ENCODE measurements around the gene TBC1D10B.
A peak's percentile ranks its signal among the peaks of the same experiment; 100 is the strongest.
"Not testable (repeated sequence)": the region's sequence is repeated elsewhere in the genome, so short reads cannot be mapped to it uniquely, and the experiment has no call there.

Gene TBC1D10B

DNA sequence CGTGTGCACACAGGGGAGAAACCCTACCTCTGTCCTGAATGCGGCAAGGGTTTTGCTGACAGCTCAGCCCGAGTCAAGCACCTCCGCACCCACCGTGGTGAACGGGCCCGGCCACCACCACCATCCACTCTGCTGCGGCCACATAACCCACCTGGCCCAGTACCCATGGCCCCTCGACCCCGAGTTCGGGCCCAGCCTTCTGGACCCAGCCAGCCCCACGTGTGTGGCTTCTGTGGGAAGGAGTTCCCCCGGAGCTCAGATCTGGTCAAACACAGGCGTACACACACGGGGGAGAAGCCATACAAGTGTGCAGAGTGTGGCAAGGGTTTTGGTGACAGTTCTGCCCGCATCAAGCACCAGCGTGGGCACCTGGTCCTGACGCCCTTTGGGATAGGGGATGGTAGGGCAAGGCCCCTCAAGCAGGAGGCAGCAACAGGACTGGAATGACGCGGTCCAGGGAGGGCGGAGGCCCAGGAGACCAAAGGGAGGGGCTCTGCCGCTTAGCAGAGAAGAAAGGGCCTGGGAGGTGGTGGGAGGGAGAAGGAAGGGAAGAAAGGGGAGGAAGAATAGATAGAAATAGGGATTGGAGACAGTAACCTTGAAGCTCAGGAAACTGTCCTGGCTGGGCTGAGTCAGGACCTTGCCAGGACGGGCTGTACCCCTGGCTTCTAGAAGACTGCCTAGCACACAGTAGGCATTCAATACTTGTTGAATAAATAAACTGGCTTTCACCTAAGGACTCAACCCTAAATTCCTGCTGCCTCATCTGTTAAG lies 28.6 kb upstream of the TBC1D10B start:
- no peak for DNase-seq

GRCh38 chr16:30397776-30398660 lies 27.7 kb upstream of the TBC1D10B start:
- no peak for DNase-seq

- no peak for DNase-seq
Measured at GRCh38 chr16:30397056-30397455, 26.8 kb upstream of the TBC1D10B start.

DNA sequence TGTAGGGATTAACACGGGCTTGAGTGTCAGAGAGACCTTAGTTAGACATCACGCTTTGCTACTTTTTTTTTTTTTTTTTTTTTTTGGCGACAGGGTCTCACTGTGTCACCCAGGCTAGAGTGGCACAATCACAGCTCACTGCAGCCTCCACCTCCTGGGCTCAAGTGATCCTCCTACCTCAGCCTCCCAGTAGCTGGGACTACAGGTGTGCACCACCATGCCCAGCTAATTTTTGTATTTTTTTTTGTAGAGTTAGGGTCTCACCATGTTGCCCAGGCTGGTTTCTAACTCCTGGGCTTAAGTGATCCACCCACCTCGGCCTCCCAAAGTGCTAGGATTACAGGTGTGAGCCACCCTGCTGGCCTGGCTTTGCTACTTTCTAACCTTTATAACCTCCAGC lies 26.3 kb upstream of the TBC1D10B start:
- not testable (repeated sequence) for DNase-seq

- DNase-seq, result peak in 3 of 58 donors; percentile 9 to 37 (median 34)
Measured at GRCh38 chr16:30395992-30396585, 25.8 kb upstream of the TBC1D10B start.

- DNase-seq, result peak in 57 of 58 donors; percentile 32 to 95 (median 83)
Measured at GRCh38 chr16:30395155-30395991, 25.1 kb upstream of the TBC1D10B start, which contains the start of gene ZNF48. Gene ZNF48 (plus strand): TSS chr16:30395420. CDS start chr16:30395795, 375 bp downstream.

DNA sequence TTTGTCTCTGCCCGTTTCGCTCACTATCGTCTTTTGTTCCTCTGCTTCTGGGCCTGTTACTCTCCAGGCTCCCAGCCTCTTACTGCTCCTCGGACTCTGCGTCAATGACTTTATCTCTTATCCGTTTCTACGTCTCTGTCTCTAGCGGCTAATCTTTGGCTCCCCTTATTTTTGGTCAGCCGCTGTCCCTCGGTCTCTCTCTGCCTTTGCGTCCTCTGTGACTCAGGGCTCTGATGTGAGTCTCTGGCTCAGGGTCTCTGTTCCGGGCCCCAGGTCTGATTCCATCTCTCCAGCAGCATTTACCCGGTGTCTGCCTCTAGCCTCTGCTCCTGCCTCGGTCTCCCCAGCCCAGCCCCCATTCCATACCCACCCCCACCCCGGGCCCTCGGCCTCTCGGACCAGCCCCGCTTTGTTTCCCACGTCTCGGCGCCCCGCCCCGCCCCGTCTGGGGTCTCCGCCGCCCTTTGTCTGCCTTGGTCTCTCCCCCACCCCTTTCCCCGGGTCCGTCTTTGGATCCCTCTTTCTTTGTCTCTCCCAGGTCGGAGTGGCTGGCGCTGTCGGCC lies 24.4 kb upstream of the TBC1D10B start:
- peak in 2 of 58 donors; percentile 53 to 62 for DNase-seq

- no peak for DNase-seq
Measured at GRCh38 chr16:30383521-30383920, 13.2 kb upstream of the TBC1D10B start.

DNA sequence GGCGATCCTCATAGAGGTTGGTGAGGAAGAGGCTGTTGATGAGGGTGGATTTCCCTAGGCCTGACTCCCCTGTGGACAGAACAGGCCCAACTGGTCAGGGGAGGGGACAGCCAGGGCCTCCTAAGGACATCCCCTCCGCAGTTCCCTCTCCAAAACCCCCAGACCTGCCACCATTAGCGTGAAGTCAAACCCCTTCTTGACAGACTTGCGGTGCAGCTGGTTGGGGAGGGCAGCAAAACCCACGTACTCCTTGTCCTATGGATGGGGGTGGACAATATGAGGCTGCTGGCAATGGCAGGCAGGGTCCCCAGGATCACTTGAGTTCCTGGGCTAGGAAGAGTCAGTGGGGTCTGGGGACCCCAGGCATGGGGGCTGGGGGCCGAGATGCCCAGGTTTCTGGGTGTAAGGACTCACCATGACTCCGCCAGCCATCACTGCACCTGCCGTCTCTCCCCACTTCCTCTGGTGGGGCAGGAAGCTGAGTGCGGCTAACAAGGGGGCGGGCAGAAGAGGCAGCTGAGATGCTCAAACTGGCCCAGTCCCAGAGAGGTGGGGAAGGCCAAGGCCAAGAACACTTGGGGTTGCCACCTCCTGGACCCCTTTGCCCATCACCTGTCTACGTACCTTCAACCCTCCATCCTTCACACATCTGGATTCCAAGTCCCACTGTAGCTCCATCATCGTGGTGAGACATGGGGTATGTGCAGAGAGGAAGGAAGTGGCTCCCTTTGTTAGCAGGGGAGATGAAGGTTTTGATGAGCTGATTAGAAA lies 12.0 kb upstream of the TBC1D10B start, which contains the start of gene SEPTIN1:
SEPTIN1 (minus strand) TSS at position 451 of the 771 bp plus-strand sequence; CDS start at position 432, 19 bp downstream.
- DNase-seq, result no peak

DNA sequence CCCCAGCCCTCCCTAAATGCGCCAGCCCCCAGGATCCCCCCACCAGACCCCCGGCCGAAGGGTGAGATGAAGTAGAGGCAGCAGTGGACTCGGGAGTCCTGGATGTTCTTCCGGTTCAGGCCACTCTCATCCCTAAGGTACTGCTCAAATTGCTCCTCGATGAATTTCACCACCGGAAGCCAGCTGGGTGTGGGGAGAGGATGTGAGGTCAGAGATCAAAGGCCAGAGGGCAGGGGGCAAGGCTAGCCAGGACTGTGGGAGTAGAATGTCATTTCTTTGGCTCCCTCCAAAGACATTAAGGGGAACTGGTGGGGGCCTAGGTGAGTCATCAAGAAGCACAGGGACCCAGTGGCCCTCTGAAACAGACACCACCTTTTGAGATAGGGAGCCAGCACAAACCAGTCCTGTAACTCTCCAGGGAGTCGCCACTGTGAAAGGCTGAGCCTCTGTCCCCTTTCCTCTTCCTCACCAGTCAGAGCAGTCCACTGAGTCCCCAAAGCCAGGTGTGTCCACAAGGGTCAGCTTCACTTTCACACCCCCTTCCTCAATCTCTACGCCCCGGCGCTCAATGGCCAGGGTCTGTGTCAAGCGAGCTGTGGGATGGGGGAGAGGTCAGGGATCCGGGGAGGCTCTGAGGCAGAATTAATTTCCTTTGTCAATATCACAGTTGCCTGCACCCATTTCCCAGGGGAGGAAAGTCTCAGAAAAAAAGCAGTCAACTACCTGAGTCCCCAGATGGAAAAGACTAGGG lies 11.2 kb upstream of the TBC1D10B start:
- no peak for DNase-seq

GRCh38 chr16:30380803-30381208 lies 10.5 kb upstream of the TBC1D10B start:
- DNase-seq, result no peak

DNA sequence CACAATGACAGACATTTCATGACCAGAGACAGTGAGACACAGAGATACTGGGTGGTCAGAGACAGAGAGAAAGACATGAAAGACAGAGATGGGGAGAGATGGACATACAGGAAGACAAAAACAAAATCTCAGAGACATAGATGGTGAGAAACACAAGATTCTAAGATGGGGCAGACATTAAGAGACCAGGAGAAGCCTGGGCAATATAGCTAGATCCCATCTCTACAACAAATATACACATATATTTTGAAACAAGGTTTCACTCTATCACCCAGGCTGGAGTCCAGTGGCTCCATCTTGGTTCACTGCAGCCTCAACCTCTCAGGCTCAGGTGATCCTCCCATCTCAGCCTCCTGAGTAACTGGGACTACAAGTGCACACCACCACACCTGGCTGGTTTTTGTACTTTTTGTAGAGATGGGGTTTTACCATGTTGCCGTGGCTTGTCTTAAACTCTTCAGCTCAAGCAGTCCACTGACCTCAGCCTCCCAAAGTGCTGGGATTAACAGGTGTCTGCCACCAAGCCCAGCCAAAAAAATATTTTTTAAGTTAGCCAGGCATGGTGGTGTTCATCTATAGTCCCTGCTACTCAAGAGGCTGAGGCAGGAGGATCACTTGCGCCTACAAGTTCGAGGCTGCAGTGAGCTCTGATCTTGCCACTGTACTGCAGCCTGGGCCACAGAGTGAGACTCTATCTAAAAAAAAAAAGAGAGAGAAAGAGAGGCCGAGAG lies 9.9 kb upstream of the TBC1D10B start:
- DNase-seq, result no peak

DNA sequence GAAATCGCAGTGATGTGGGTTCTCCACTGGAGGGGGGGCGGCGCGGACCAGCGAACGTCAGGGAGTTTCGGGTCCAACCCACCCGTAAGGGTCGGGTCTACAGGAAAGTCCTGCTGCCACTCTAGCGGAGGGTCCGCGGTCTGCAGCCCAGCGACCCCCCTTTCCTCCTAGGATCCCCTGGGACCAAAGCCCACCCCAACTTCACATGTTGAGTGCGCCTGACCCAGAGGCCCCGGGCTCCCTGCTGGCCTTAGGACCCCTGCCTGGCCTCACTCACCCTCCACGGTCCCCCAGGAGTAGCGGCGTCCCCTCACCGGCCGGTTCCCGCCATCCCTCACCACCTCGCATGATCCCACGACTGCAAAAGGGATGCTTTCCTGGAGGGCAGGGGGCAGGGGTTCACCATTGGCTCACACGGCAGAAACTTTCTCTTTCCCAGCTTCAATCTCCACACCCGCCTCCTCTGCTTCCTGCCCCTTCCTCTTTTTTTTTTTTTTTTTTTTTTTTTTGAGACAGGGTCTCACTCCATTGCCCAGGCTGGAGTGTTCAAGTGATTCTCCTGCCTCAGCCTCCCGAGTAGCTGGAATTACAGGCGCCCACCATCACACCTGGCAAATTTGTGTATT lies 9.0 kb upstream of the TBC1D10B start:
- no peak for DNase-seq

DNA sequence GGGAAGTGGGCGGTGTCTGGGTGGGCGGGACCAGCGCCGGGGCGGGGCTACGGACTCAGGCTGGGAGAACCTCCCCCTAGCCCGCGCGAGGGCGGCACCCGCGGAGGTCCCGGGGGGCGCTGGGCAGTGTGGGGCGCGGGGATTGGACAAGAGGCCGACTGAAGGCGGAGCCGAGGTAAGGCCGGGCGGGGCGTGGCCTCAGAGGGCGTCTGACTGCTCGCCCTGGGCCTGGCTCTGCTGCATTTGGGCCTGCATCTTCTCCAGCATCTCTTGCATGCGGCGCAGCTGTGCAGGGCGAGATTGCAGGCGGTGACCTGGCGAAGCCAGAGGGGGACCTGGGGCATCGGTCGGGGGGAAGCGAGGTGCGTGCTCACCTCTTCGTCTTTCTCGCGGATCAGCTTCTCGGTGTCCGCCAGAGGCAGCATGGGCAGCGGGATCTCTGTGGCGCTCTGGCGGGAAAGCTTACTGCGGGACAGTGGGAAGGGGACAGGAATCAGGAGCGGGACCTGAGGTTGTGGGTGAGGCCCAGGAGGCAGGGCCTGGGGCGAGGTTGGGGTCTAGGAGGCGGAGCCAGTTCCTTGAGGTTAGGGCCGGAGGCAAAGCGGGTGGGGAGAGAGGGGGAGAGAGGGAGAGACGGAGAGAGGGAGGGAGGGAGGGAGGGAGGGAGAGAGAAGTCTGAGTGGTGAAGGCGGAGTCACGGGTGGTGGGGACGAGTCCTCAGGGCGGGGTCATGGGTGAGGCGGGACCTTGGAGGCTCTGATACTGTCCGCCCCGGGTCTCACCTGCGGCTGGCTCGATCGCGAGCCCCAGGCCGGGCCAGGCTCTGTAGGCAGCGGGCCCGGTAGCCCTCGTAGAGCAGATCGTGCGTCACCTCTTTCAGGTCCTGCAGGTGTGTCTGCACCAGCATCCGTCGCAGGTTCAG lies 8.2 kb upstream of the TBC1D10B start:
- DNase-seq, result peak in 57 of 58 donors; percentile 84 to 100 (median 99)

DNA sequence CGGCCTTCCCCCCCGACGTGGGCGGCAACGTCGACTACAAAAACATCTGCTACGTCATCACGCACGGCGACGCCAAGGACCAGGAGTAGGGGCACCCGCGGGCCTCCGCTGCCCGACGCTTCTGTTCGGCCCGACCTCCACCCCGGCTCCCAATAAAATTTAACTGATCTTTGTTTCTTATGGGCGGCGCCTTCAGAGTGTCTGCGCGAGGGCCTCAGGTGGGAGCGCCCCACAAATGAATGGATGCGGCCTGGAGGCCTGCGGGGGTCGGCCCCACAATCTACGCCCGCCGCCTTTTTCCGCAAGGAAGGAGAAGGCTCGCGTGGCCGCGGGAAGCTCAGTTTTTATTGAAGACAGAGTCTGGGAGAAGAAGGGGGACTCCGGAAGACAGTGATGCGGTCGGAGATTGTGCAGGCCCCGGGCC lies 7.5 kb upstream of the TBC1D10B start:
- peak in 53 of 58 donors; percentile 54 to 95 (median 86) for DNase-seq
